Epithelial cell of prostate (primary cell): ENCODE results near the gene HCN1.
"Not testable (repeated sequence)": the region's sequence is repeated elsewhere in the genome, so short reads cannot be mapped to it uniquely, and the experiment has no call there.

Experiments used
- DNase-seq: peaks from one replicate; pipeline ENCODE4 v3.0.0-alpha.2; 2011; ENCODE audit warnings: low read depth, low spot score
- H3K27ac ChIP-seq: fragments of 450-650 bp; 2 replicates; pipeline ENCODE4 v1.5.1; 2017; ENCODE audit warnings: mild to moderate bottlenecking

HCN1 gene

DNA sequence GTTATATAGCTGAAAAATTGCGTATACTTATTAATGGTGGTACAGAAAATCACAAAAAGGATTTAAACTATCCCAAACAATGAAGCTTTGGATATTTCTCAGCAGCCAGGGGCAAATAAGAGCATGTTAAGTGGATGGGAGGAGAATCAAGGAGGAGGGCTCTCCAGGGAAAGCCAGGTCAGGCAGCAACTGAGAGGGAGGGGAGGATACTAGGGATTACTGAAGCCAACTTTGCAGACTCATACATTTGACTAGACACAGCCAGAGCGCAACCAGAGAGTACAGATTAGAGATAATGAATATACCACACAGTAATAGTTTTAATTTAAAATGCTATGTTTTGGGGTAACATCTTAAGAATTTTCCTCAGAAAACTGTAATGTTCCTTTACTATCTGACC lies 360.2 kb downstream of the HCN1 start:
- DNase-seq = no peak
- no peak overlapping the region for H3K27ac ChIP-seq

- no peak overlapping the region for H3K27ac ChIP-seq
- DNase-seq = no peak
Observed at GRCh38 chr5:45335346-45335745, 360.8 kb downstream of the HCN1 start.

DNA sequence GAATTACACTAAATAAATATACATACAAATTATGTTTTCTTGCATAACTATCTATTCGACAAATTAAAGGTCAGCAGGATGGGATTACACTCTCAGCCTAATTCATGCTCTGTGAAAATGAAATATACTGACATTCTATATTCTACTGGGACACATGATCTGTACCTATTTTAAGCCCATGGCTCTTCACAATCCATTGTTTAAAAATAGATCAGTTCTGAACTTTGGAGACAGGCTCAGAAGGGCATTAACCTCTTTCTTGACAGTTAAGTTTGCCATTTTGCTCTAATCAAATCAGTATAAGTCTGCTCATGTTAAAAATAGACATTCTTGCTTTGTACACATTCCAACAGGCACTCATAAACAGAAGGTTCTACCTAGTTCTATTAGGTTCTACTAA lies 361.2 kb downstream of the HCN1 start:
- DNase-seq = no peak
- H3K27ac ChIP-seq = no peak overlapping the region

- DNase-seq = not testable (repeated sequence)
Observed at GRCh38 chr5:45312627-45313026, 383.6 kb downstream of the HCN1 start.

DNA sequence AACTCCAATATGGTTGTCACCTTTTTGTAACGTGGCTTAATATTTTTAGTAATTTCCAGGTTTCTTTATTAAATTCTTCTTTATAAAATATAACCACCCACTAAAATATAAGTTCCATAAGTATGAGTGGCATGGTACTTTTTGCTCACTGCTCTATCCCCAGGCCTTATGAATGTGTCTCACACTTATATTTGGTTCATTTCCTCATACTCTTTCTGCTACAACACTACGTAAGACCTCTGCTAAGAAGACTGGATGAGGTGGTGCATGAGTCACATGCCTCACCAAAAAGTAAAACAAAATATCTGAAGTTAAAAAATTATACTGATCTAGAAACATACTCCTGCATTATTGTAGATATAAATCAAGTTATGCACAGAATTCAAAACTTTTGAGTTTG lies 400.9 kb downstream of the HCN1 start:
- H3K27ac ChIP-seq = no peak overlapping the region
- no peak for DNase-seq

More at GRCh38 chr5:45312627-45313026, 383.6 kb downstream of the HCN1 start:
- H3K27ac ChIP-seq = not testable (repeated sequence)

DNA sequence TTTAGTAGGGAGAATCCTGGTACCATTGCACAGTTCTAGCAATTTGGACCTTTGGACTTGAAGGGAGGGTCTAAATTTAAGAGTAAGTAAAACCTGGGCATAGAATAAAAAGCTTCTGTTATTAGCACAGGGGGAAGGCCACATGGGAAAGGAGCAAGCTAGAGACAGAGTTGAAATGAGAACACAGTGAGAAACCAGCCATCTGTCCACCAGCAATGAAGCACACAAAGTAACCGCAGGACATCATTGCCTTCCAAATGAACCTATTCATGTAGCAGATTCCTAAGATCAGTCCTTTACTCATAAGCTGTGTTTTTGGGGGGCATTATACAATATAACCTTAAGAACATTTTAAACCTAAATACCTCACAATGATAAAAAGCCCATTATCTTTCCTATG lies 407.4 kb downstream of the HCN1 start:
- no peak for DNase-seq

DNA sequence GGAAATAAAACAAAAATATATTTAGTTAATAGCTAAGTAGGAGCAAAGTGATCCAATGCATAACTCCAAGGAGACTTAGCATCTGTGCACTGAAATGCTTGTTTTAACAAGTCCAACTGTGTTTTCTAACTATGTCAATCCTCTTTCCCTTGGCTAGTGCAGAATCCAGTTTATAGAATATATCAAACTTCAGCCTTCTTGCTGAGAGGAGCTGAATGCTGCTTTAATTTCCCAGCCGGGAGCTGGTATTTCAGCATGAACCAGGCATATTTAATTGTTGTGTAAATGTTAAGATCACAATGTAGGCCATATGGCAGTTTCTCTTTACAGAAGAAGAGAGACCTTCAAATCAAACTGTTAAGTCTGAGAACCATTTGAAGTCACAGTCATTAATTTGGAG lies 411.7 kb downstream of the HCN1 start:
- no peak overlapping the region for H3K27ac ChIP-seq
- DNase-seq = no peak

More for the DNA sequence above, 407.4 kb downstream of the HCN1 start:
- H3K27ac ChIP-seq = no peak overlapping the region

DNA sequence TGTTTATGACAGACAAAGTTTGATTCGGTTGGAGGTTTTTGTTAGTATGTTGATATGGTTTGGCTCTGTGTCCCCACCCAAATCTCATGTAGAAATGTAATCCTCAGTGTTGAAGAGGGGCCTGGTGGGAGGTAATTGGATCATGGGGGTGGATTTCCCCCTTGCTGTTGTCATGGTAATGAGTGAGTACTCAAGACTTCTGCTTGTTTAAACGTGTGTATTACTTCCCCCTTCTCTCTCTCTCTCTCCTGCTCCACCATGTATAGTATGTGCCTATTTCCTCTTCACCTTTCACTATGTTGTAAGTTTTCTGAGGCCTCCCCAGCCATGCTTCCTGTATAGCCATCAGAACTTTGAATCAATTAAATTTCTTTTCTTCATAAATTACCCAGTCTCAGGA lies 415.1 kb downstream of the HCN1 start:
- H3K27ac ChIP-seq = no peak overlapping the region
- no peak for DNase-seq

GRCh38 chr5:45279109-45279508 lies 417.1 kb downstream of the HCN1 start:
- DNase-seq = no peak
- H3K27ac ChIP-seq = no peak overlapping the region

GRCh38 chr5:45277860-45278259 lies 418.3 kb downstream of the HCN1 start:
- no peak for DNase-seq

GRCh38 chr5:45274241-45274640 lies 421.9 kb downstream of the HCN1 start:
- no peak overlapping the region for H3K27ac ChIP-seq
- no peak for DNase-seq

More at GRCh38 chr5:45277860-45278259, 418.3 kb downstream of the HCN1 start:
- H3K27ac ChIP-seq = no peak overlapping the region

DNA sequence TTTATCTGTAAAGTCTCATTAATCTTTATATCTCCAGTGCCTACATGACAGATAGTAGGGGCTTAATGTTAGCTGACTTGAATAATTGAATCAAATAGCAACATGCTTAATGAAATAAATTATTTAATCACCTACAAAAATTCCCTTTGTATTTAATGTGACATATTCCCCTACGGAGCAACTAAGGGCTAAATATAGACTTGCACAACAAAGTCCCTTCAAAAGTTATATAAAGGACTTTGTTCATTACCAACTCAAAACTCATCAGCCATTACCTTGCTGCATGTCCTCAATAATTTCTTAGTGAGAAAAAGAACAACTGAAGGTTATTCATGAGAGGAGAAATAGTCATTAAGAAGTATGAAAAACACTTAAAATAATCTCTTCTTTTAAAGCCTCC lies 424.6 kb downstream of the HCN1 start:
- no peak overlapping the region for H3K27ac ChIP-seq
- DNase-seq = no peak

GRCh38 chr5:45264447-45264846 lies 431.7 kb downstream of the HCN1 start:
- H3K27ac ChIP-seq = no peak overlapping the region
- no peak for DNase-seq

DNA sequence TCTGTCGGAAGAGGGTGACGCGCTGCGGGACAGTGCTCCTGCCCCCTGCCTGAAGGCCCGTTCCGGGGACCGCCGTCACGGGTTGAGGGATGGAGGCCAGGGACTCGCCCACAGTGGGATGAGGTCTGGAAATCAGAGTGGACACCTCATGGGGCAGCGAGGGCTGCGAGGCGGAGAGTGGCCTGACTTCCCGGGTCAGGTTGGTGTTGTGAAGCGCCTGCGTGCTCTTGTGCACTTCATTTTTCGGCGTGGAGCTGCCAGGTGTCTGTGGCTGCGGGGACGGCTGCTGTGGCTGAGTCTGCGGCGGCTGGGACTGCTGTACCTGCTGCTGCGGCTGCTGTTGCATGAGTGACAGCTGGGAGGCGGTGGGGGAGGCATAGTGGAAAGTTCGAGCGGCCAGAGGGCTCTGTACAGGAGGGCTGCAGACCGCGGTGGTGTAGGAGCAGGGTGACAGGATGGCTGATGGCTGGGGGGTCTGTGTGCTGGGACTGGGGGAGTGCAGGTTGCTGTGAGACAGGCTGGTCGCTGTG lies 434.1 kb downstream of the HCN1 start:
- H3K27ac ChIP-seq = no peak overlapping the region
- no peak for DNase-seq

GRCh38 chr5:45261125-45261524 lies 435.1 kb downstream of the HCN1 start:
- no peak for DNase-seq
- H3K27ac ChIP-seq = no peak overlapping the region

DNA sequence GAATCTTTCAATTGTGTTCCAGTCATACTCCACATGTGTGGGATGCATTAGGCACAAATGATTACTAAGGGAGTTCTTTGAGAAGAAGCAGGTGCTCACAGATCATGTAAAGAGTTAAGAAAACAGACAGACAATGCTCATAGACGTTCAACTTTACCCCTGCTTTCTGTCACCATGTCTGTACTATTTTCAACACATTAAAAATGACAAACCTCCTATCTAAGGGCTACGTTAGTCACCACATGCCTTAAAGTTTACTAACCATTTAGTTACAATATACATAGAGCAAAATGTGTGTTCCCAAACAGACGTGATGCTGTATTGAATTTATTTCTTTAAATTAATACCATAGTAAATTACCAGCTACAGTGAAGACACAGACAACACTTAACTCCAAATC lies 435.9 kb downstream of the HCN1 start:
- H3K27ac ChIP-seq = no peak overlapping the region
- no peak for DNase-seq

GRCh38 chr5:45252978-45253377 lies 443.2 kb downstream of the HCN1 start:
- H3K27ac ChIP-seq = no peak overlapping the region
- DNase-seq = no peak

DNA sequence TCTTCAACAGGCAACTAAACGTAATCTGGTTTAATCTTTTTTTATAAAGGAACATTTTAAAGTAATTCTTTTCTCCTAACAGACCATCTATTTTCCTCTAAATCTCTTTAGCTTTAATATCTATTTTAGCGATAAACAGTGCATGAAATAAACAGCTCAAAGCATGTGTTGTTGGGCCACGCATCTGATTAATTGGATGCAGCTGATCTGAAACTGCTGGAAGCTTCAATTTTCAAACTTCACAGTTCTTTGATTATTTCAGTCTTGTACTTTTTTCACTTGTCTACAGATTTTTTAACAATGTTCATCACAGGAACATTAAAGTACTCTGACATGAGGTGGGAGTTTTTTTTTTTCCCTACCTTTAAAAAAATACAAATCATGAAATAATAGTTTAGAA lies 443.6 kb downstream of the HCN1 start:
- DNase-seq = no peak
- no peak overlapping the region for H3K27ac ChIP-seq

DNA sequence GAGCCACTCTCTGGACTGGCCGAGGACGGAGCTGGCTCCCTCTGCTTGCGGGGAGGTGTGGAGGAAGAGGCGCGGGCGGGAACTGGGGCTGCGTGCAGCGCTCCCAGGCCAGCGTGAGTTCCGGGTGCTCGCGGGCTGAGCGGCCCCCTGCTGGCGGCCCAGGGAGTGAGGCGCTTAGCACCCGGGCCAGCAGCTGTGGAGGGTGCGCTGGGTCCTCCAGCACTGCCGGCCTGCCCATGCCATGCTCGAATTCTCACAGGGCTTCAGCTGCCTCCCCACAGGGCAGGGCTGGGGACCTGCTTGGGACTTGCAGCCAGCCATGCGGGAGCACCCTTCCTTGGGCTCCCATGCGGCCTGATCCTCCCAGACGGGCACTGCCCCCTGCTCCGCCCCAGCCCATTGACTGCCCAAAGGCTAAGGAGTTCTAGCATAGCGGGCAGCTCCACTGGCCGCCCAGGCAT lies 470.6 kb downstream of the HCN1 start:
- H3K27ac ChIP-seq = no peak overlapping the region
- no peak for DNase-seq

GRCh38 chr5:45205403-45205961 lies 490.7 kb downstream of the HCN1 start:
- no peak overlapping the region for H3K27ac ChIP-seq

More at GRCh38 chr5:45205403-45205961, 490.7 kb downstream of the HCN1 start:
- DNase-seq = no peak
